SK-N-SH (cell line): ENCODE measurements around the gene RILP. TPM values are rescaled to one million over a fixed set of nuclear protein-coding genes. Genes with fewer than 3 reads are reported as not detected.

ENCODE experiments used
- CTCF ChIA-PET: fragments of 300-600, 350-600 bp; formaldehyde crosslinking; extraction: SDS; loops from one replicate; lab custom pipeline; 2021; lab: Yijun Ruan, JAX
- POLR2A ChIA-PET: fragments of 350-600 bp; sonication (Branson Sonifier 250); formaldehyde crosslinking; extraction: SDS; loops from one replicate; lab custom pipeline; 2020; ENCODE audit warnings: antibody characterized with exemption, inconsistent platforms; lab: Yijun Ruan, JAX
- DNase-seq: peaks from one replicate; pipeline ENCODE4 v3.0.0; 2012
- H2AFZ ChIP-seq: fragments of 200-600 bp; sonication (generic); 2 replicates; pipeline ENCODE4 v1.8.1; 2016; ENCODE audit warnings: antibody characterized with exemption, mild to moderate bottlenecking, low read depth
- H3F3A ChIP-seq: fragments of 200-600 bp; sonication (generic); replicated peaks from 2 replicates; pipeline ENCODE3; 2016; ENCODE audit warnings: antibody characterized with exemption, mild to moderate bottlenecking; ENCODE audit not compliant: insufficient read depth
- H3K27ac ChIP-seq, 2 experiments: fragments of 200-500 bp in 1 of 2; fragments of 200-600 bp in 1 of 2; sonication (Bioruptor generic) in 1 of 2; sonication (generic), shearing (Covaris generic) in 1 of 2; 2 replicates each; pipeline versions ENCODE4 v1.5.1 to v1.6.1; 2014 to 2016; ENCODE audit warnings: low read depth in 2 of 2, inconsistent platforms in 1 of 2, low read length in 1 of 2, mild to moderate bottlenecking in 1 of 2, mixed read lengths in 1 of 2
- H3K27me3 ChIP-seq: fragments of 200-600 bp; sonication (generic), shearing (Covaris generic); 2 replicates; pipeline ENCODE4 v1.6.1; 2016; ENCODE audit warnings: mixed run types; ENCODE audit not compliant: insufficient read depth
- H3K36me3 ChIP-seq, 2 experiments: fragments of 200-500 bp in 1 of 2; fragments of 200-600 bp in 1 of 2; sonication (Bioruptor generic) in 1 of 2; sonication (generic) in 1 of 2; replicated peaks in 1 of 2; 2 replicates each; pipeline versions ENCODE3 to v1.5.1; 2014 to 2016; ENCODE audit warnings: low read length in 1 of 2, mild to moderate bottlenecking in 1 of 2; ENCODE audit not compliant: insufficient read depth in 2 of 2, control insufficient read depth in 1 of 2
- H3K4me1 ChIP-seq, 2 experiments: fragments of 200-500 bp in 1 of 2; fragments of 200-600 bp in 1 of 2; sonication (Bioruptor generic) in 1 of 2; sonication (generic), shearing (Covaris generic) in 1 of 2; 2 replicates each; pipeline versions ENCODE4 v1.5.1 to v1.6.1; 2014 to 2016; ENCODE audit warnings: low read depth in 1 of 2, low read length in 1 of 2, mixed run types in 1 of 2; ENCODE audit not compliant: insufficient read depth in 2 of 2, control insufficient read depth in 1 of 2
- H3K4me2 ChIP-seq: fragments of 200-600 bp; sonication (generic), shearing (Covaris generic); 2 replicates; pipeline ENCODE4 v1.6.1; 2017; ENCODE audit warnings: mixed run types
- H3K4me3 ChIP-seq, 2 experiments: fragments of 200-500 bp in 1 of 2; fragments of 200-600 bp in 1 of 2; sonication (Bioruptor generic) in 1 of 2; sonication (generic), shearing (Covaris generic) in 1 of 2; 2 replicates each; pipeline versions ENCODE4 v1.5.1 to v1.8.1; 2014 to 2016; ENCODE audit warnings: low read depth in 2 of 2, inconsistent platforms in 1 of 2, low read length in 1 of 2, mild to moderate bottlenecking in 1 of 2, mixed read lengths in 1 of 2, moderate library complexity in 1 of 2
- H3K79me2 ChIP-seq: fragments of 200-600 bp; sonication (generic); 2 replicates; pipeline ENCODE4 v1.8.1; 2017; ENCODE audit warnings: mild to moderate bottlenecking; ENCODE audit not compliant: insufficient read depth
- H3K9ac ChIP-seq: fragments of 200-600 bp; sonication (generic); 2 replicates; pipeline ENCODE4 v1.6.1; 2017; ENCODE audit warnings: mixed run types
- H3K9me2 ChIP-seq: fragments of 200-600 bp; sonication (generic); 2 replicates; pipeline ENCODE4 v1.6.1; 2017; ENCODE audit warnings: mixed run types
- H3K9me3 ChIP-seq: fragments of 200-600 bp; sonication (generic); 2 replicates; pipeline ENCODE4 v1.6.1; 2017; ENCODE audit warnings: mixed run types, mild to moderate bottlenecking, moderate library complexity
- H4K20me1 ChIP-seq: fragments of 200-600 bp; sonication (generic); 2 replicates; pipeline ENCODE4 v1.6.1; 2017; ENCODE audit warnings: mild to moderate bottlenecking, mixed run types; ENCODE audit not compliant: insufficient read depth
- FOSL2 ChIP-seq: IDR thresholded peaks from 2 replicates; pipeline ENCODE4 v1.4.0; 2012; ENCODE audit warnings: low read depth, mild to moderate bottlenecking, moderate library complexity, borderline replicate concordance
- FOXM1 ChIP-seq: IDR thresholded peaks from 2 replicates; pipeline ENCODE4 v1.4.0; 2012; ENCODE audit warnings: low read depth, mild to moderate bottlenecking
- JUND ChIP-seq: IDR thresholded peaks from 2 replicates; pipeline ENCODE4 v1.4.0; 2012
- NFIC ChIP-seq: IDR thresholded peaks from 2 replicates; pipeline ENCODE4 v1.4.0; 2012; ENCODE audit warnings: borderline replicate concordance
- POLR2AphosphoS5 ChIP-seq: IDR thresholded peaks from 2 replicates; pipeline ENCODE4 v1.6.1; 2012; ENCODE audit warnings: low read depth, low read length
- RFX5 ChIP-seq: IDR thresholded peaks from 2 replicates; pipeline ENCODE4 v1.6.1; 2012; ENCODE audit warnings: mild to moderate bottlenecking, improper control_type of control experiment, low read length
- SIN3A ChIP-seq: IDR thresholded peaks from 2 replicates; pipeline ENCODE4 v1.6.1; 2012; ENCODE audit warnings: low read depth, mild to moderate bottlenecking, low read length, moderate library complexity, borderline replicate concordance
- TAF1 ChIP-seq: IDR thresholded peaks from 2 replicates; pipeline ENCODE4 v1.6.1; 2012; ENCODE audit warnings: low read depth, mild to moderate bottlenecking, low read length, moderate library complexity, borderline replicate concordance
- YY1 ChIP-seq: IDR thresholded peaks from 2 replicates; pipeline ENCODE4 v1.4.0; 2012; ENCODE audit warnings: low read depth, mild to moderate bottlenecking
- WGBS: methylation state at CpG from one replicate; pipeline ENCODE4 v1.1.6; 2017; ENCODE audit warnings: low lambda C conversion rate; 5-methylcytosine and 5-hydroxymethylcytosine counted together
- polyA plus RNA-seq, 3 experiments: library from polyadenylated mRNA; depleted of rRNA; stranded (reverse); fragments of >200 nt; gene quantifications; 2 replicates each; pipeline ENCODE4 v1.2.3, GENCODE V29; 2012
- TF ChIP-seq, protein P1 (sequence below): IDR thresholded peaks from 2 replicates; pipeline ENCODE4; 2012

The RILP gene
- polyA plus RNA-seq, 1 of the 3 experiments (the other 2 are of a cell fraction), result 3.8 TPM

DNA sequence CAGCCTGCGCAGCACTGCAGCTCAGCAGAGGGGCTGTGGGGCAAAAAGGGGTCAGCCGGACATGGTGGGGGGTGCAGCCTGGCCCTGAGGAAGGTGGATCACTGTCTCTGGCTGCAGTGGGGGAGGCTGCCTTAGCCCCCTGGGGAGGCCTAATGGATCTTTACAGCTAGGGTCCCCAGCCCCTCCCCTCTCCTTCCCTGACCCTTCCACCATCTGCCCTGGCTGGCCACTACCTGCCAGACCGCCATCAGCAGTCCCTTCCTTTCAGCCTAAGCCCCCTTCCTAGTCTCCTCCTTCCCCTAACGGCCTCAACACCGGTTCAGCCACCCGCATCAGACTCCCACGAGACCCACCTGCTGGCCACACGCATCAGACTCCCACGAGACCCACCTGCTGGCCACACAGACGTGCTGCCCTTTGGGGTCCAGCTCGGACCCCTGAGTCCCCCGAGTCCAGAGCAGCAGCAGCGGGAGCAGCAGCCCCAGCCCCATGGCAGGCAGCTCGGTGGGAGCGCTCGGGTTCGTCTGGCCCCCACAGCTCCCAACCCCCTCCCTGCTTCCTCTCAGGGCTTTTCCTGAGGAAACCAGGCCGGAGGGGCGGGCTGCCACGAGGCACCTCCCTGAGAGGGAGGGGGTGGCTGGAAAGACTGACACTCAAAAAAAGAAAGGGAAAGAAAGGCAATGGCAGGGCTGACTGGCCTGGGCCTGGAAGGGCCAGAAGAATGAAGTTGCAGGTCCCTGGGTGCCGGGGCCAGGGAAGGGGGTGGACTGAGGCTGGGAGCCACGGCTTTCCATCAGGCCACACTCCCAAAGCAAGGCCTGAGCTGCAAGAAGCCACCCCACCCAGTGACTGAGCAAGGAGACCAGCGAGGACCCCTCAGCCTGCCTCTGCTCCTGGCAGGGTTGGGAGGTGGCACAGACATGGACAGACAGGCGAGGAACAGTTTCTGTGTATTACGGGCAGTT, 4.2 kb downstream of the RILP start, which contains the start of gene SCARF1:
SCARF1 (minus strand) TSS at position 526 of the 965 bp plus-strand sequence; CDS start at position 491, 35 bp downstream.
- POLR2A ChIA-PET, result interaction anchor here (1.0 kb wide), 1 partner anchor 71 kb away, joined by 3 read pairs; no protein-coding TSS in a partner anchor
- Histone ChIP-seq H3K27me3 (no peaks in the 10 kb centered on the region), H3K4me3 (no peak within 1 kb of the TSS), H3K27ac (no peak within 1 kb of the TSS), H3F3A (peaks cover 12% of the 10 kb centered on the region), H4K20me1 (no peaks in the 10 kb centered on the region), H3K9me2 (no peaks in the 10 kb centered on the region), H2AFZ (no peak within 1 kb of the TSS), H3K79me2 (no peaks in the 10 kb centered on the region), H3K9me3 (no peaks in the 10 kb centered on the region), H3K4me1 (peaks cover 13 to 27% of the 10 kb centered on the region in 2 experiments; a peak in 2 of 4 replicates), H3K36me3 (peaks cover 0 to 5% of the 10 kb centered on the region in 2 experiments), H3K4me2 (no peak within 1 kb of the TSS; the same call in 1 of the 2 replicates), H3K9ac (no peak within 1 kb of the TSS)
- no peak for DNase-seq
- 95% methylated on average over 20 of the region's 25 CpGs for whole genome bisulfite sequencing
- no peak for TF ChIP-seq TAF1
- no peak for TF ChIP-seq YY1
- TF ChIP-seq FOXM1, result no peak
- no peak for TF ChIP-seq RFX5
- TF ChIP-seq POLR2AphosphoS5, result no peak
- TF ChIP-seq NFIC, result no peak
- no peak for TF ChIP-seq SIN3A
- TF ChIP-seq JUND, result no peak
- no peak for TF ChIP-seq FOSL2
- CTCF ChIA-PET, result interaction anchor here (1.0 to 6.8 kb wide), 4 partner anchors 16 to 72 kb away, joined by 3 to 65 read pairs (median 6); no protein-coding TSS in a partner anchor

DNA sequence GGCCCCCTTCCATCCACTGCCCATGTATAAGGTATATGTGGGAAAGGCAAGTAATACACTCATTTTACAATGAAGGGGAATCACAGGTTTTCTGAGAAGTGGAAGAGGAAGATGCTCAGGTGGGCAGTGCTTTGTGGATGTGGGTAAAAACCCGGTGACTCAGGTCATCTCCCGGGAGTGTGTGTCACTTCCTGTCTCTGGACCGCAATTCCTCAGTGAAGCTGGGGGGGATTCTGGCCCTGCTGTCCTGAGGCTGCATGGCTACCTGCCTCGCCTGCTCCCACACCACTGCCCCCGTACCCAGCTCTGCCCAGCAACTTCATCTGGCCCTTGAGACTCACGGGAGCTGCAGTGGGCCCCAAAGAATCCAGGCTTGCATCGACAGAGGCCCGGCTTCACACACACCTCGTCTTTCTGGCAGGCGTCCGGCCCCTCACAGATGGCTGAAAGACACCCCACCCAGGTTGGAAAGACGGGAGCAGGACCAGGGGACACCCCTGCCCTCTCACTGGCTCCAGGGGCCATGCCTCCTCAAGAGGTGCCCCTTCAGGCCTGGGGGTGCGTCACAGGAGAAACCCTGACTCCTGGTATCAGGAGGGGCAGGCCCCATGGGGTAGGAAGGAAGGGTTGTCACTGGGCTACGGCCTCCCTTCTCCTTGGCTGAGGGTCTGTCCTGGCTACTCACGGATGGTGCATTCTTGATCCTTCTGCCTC, 5.0 kb downstream of the RILP start:
- Histone ChIP-seq H3K4me3 (no peak overlapping the region), H3K9ac (no peak overlapping the region), H3K79me2 (no peaks in the 10 kb centered on the region), H3K27me3 (no peaks in the 10 kb centered on the region), H2AFZ (no peak overlapping the region), H3K4me2 (peak overlapping the region; percentile 12), H4K20me1 (no peaks in the 10 kb centered on the region), H3K36me3 (no peaks in the 10 kb centered on the region), H3K9me2 (no peaks in the 10 kb centered on the region), H3K27ac (no peak overlapping the region), H3F3A (peaks cover 5% of the 10 kb centered on the region), H3K9me3 (no peaks in the 10 kb centered on the region), H3K4me1 (peaks cover 13 to 28% of the 10 kb centered on the region in 2 experiments; a peak in 2 of 4 replicates)
- peak; percentile 49; the same call in 1 of the 2 replicates for TF ChIP-seq FOSL2
- TF ChIP-seq, protein P1, sequence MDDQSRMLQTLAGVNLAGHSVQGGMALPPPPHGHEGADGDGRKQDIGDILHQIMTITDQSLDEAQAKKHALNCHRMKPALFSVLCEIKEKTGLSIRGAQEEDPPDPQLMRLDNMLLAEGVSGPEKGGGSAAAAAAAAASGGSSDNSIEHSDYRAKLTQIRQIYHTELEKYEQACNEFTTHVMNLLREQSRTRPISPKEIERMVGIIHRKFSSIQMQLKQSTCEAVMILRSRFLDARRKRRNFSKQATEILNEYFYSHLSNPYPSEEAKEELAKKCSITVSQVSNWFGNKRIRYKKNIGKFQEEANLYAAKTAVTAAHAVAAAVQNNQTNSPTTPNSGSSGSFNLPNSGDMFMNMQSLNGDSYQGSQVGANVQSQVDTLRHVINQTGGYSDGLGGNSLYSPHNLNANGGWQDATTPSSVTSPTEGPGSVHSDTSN, result no peak
- POLR2A ChIA-PET, result interaction anchor here (1.0 kb wide), 1 partner anchor 70 kb away, joined by 3 read pairs; no protein-coding TSS in a partner anchor
- 79% methylated on average over 12 of the region's 15 CpGs for WGBS
- no peak for DNase-seq
- CTCF ChIA-PET, result interaction anchor here (1.2 to 1.6 kb wide), 5 partner anchors 15 to 247 kb away, joined by 3 to 14 read pairs (median 4); partner anchors contain the start of gene SLC43A2
